ENCODE results near the gene KRT6C.

Gene KRT6C

GRCh38 chr12:52434081-52434733, 39.4 kb downstream of the KRT6C start, which contains the start of gene KRT75:
Gene KRT75 (minus strand): TSS chr12:52434371. CDS start chr12:52434304, 67 bp downstream.
- no peak for DNase-seq

- DNase-seq: no peak
Measured at GRCh38 chr12:52433501-52434080, 40.0 kb downstream of the KRT6C start.

- no peak for DNase-seq
Measured at GRCh38 chr12:52432559-52433207, 40.9 kb downstream of the KRT6C start.

GRCh38 chr12:52428121-52428520, 45.5 kb downstream of the KRT6C start:
- no peak for DNase-seq

- DNase-seq: no peak
Measured at GRCh38 chr12:52427083-52427482, 46.5 kb downstream of the KRT6C start.

- no peak for DNase-seq
Measured at GRCh38 chr12:52426034-52426433, 47.6 kb downstream of the KRT6C start.

GRCh38 chr12:52425466-52425865, 48.1 kb downstream of the KRT6C start:
- DNase-seq: no peak

- no peak for DNase-seq
Measured at GRCh38 chr12:52423661-52424500, 49.7 kb downstream of the KRT6C start.

- no peak for DNase-seq
Measured at GRCh38 chr12:52423035-52423434, 50.6 kb downstream of the KRT6C start.

GRCh38 chr12:52419656-52420055, 53.9 kb downstream of the KRT6C start:
- DNase-seq: no peak

GRCh38 chr12:52418576-52419110, 55.0 kb downstream of the KRT6C start:
- no peak for DNase-seq
